GM10266 (cell line): ENCODE data around the gene CYB5B.

ENCODE experiments used
- DNase-seq: peaks from one replicate; pipeline ENCODE4 v3.0.0; 2012; ENCODE audit errors: extremely low spot score
- TF ChIP-seq, protein P1 (sequence below): IDR thresholded peaks from 2 replicates; pipeline ENCODE4 v1.5.1; 2012; ENCODE audit warnings: mild to moderate bottlenecking, low read depth; ENCODE audit not compliant: control insufficient read depth, insufficient read depth; ENCODE audit errors: missing control alignments

Gene CYB5B

GRCh38 chr16:69424053-69424934 lies at the start of gene CYB5B:
Gene CYB5B, plus strand, starts transcription at chr16:69424619. Its CDS starts 65 bp downstream, at chr16:69424684.
- peak; percentile 91 for DNase-seq
- TF ChIP-seq, protein P1, sequence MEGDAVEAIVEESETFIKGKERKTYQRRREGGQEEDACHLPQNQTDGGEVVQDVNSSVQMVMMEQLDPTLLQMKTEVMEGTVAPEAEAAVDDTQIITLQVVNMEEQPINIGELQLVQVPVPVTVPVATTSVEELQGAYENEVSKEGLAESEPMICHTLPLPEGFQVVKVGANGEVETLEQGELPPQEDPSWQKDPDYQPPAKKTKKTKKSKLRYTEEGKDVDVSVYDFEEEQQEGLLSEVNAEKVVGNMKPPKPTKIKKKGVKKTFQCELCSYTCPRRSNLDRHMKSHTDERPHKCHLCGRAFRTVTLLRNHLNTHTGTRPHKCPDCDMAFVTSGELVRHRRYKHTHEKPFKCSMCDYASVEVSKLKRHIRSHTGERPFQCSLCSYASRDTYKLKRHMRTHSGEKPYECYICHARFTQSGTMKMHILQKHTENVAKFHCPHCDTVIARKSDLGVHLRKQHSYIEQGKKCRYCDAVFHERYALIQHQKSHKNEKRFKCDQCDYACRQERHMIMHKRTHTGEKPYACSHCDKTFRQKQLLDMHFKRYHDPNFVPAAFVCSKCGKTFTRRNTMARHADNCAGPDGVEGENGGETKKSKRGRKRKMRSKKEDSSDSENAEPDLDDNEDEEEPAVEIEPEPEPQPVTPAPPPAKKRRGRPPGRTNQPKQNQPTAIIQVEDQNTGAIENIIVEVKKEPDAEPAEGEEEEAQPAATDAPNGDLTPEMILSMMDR: no peak

GRCh38 chr16:69376393-69377059 lies 47.9 kb upstream of the CYB5B start:
- DNase-seq: no peak
- TF ChIP-seq, protein P1: no peak

DNA sequence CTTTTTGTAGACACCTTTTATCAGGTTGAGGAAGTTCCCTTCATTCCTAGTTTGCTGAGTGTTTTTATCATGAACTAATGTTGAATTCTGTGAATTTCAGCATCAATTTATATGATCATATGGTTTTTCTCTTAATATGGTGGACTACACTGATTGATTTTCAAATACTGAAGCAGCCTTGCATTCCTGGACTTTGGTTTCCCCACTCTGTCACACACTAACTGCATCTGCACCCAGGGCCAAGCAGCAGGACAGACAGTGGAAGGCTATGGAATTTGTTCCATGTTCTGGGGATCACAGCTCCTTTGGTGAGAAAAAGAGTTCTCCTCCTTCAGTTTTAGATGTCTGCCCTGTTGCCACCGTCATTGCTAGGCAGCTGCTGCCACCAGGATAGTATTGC lies 46.4 kb upstream of the CYB5B start:
- DNase-seq: no peak
- TF ChIP-seq, protein P1: no peak

GRCh38 chr16:69378760-69379159 lies 45.7 kb upstream of the CYB5B start:
- no peak for DNase-seq
- TF ChIP-seq, protein P1: no peak

GRCh38 chr16:69381231-69381630 lies 43.2 kb upstream of the CYB5B start:
- TF ChIP-seq, protein P1: no peak
- no peak for DNase-seq

- DNase-seq: no peak
- TF ChIP-seq, protein P1: no peak
Observed at GRCh38 chr16:69382421-69382820, 42.0 kb upstream of the CYB5B start.

GRCh38 chr16:69384974-69385373 lies 39.4 kb upstream of the CYB5B start:
- TF ChIP-seq, protein P1: no peak
- DNase-seq: no peak
